HG03095 (cell line): ENCODE measurements around the gene PTER.

Experiments used
- ATAC-seq: cut with Tn5 transposase; IDR thresholded peaks from one replicate; pipeline ENCODE4 v1.9.1; 2021; ENCODE audit warnings: moderate library complexity; ENCODE audit not compliant: unreplicated experiment

The PTER gene

DNA sequence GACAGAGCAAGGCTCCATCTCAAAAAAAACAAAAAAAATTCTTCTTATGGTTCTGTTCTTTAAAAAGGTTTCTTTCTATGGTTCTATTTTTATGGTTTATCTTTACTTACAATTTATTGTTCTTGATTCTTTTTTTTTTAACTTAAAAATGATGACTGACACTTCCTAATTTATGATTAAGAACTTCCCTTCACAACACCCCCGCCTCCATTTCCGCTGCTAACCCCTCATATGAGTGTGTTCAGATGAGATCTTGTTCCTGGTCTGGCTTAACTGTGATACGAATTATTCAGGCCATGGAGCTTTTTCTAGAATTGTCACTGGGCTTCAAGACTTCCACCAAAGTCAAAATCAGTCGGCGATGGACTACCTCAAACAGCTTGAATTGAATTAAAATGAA lies 33.9 kb downstream of the PTER start:
- ATAC-seq = no peak

GRCh38 chr10:16472828-16473227 lies 36.0 kb downstream of the PTER start:
- ATAC-seq = no peak

- no peak for ATAC-seq
Observed at GRCh38 chr10:16477757-16478156, 40.9 kb downstream of the PTER start.

GRCh38 chr10:16478801-16479200 lies 42.0 kb downstream of the PTER start:
- no peak for ATAC-seq

DNA sequence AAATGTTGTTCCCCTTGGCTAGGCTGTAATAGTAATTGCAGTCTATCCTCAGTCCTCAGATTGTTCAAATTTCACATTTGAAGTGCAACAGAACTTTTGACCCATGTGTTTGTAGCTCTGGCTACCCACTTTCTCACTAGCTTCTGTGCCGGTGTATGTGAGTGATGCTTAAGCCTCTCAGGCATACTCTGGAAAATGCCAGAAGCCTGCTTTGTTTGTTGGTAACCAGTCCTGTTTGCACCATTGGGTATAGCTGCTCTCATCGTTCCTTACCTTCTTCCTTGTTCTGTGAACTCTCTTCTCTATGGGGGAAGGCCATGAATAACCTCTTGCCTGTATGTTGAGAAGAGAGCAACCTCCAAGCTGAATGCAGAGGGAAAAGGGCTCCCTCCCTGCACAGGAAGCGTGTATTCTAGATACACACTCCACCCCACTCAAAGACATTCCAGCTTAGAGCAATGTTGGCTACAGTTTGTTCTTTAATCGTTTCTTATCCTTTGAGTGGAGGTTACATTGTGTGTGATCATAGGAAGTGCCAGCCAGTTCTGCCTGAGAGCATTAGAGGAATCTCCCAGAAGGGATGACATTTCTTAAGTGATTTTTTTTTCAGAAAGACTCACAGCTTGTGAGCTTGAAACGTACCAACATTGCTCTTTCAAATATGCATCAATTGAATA lies 44.4 kb downstream of the PTER start:
- ATAC-seq = no peak

GRCh38 chr10:16483241-16483917 lies 46.6 kb downstream of the PTER start:
- no peak for ATAC-seq

DNA sequence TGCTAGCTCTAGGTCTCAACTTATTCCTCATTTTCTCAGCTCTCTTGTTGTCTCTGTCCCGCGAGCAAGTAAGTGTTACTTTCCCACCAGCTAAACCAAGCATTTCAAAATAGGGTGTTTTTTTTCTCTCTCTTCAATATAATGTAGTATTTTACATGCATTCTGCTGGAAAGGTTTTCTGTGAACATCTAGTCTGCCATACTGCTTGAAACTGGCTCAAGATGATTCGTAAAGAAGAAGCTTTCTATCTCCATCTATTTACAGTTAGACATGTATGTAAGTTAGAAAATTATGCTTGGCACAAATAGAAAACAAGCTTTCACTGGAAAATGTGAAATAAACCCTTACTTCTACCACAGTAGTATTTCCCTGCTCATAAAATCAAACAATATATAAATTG lies 53.7 kb downstream of the PTER start:
- ATAC-seq = no peak

DNA sequence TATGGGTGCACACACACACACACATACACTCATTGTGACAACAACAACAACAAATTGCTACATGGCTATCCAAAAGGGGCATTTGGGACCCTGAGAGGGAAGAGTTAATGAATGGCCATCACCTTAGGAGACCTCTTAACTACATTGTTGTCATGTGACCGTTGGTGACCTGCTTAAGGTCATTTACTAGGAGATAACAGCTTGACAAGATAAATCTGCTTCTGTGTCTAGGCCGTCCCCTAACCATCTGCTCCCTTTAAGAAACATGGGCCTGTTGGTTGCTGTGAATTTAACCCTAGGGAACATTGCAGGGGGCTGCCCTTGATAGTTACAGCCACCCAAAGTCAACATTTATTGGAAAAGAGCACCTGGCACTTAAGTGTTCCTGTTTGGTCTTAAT lies 55.1 kb downstream of the PTER start:
- ATAC-seq = no peak

- ATAC-seq = no peak
Observed at GRCh38 chr10:16493884-16494536, 57.2 kb downstream of the PTER start.

DNA sequence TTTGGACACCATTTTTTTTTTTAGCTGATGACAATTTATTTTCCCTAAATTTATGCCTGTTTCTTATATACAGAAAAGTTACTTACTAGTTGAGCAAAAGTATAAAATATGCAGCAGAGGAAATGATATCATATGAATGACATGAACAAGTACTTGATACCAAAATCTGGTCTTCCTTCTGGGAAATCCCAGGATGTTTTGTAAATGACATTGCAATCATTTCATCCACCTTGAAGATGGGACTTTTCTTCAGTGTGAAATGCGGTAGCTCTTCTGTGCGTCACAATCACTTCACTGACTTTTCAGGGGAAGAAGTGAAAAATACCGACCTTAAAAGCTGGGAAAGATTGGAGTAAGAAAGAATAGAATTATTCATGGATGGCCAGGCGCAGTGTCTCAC lies 61.1 kb downstream of the PTER start:
- ATAC-seq = no peak

GRCh38 chr10:16505161-16505560 lies 68.4 kb downstream of the PTER start:
- no peak for ATAC-seq

GRCh38 chr10:16509996-16510395 lies 73.2 kb downstream of the PTER start:
- ATAC-seq = no peak

- no peak for ATAC-seq
Observed at GRCh38 chr10:16510843-16511242, 74.0 kb downstream of the PTER start.

- ATAC-seq = no peak
Observed at GRCh38 chr10:16518822-16519221, 82.0 kb downstream of the PTER start.

GRCh38 chr10:16519250-16519907 lies 82.6 kb downstream of the PTER start:
- no peak for ATAC-seq

DNA sequence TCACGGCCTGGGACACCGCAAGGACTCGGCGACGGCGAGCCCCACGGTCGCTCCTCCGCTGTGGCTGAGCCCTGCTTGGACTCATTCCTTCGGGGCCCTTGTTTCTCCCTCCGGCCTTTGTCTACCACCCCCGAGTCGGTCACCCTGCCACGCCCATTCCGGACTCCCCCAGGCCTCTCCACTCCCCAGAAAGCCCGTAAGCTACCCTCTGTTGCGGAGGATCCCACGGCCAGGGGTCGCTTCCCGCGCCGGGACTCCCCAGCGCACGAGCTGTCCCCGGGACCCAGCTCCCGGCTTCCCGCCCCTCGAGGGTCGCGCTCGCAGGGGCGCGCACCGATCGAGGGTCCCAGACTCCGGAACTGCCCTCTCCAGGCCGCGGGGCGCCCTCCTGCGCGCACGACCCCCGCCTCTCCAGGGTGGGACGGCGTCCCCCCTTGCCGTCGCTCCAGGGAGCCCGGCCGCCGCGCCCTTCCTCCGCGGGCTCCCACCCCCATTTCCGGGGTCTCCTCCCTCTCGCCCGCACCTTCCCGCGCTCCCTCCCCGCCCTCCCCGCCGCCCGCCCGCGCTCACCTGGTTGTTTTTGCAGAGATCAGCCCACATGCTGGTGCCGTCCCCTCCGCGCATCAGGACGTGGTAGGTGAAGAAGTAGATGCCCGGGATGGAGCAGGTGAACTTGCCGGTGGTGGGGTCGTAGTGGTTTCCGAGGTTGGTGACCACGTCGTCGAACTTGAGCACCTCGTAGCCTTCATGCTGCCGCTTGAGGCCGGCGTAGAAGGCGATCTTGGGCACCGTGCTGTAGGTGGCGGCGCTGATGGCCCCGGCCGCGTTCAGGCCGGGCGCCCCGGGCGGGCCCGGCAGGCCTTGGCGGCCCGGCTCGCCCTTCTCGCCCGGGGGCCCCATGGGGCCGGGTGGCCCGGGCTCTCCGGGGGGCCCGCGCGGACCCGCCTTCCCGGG lies 83.4 kb downstream of the PTER start:
- peak; percentile 35 for ATAC-seq

DNA sequence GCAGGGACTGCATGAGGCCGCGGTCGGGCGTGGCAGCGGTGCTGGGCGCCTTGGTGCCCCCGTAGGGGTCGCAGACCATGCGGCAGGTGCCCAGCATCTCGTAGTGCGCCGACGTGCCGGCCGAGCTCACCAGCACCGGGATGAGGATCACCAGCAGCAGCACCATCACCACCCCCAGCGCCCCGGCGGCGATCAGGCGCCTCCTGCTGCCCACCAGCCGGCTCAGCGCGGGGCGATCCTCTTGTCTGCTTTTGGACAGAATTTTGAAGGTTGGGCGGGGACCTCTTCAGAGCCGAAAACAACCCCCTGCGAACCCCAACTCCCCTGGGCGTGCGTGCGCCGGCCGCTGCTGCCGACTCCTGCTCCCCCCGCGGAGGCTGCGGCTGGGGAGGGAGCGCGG lies 84.1 kb downstream of the PTER start:
- ATAC-seq = peak; percentile 65

DNA sequence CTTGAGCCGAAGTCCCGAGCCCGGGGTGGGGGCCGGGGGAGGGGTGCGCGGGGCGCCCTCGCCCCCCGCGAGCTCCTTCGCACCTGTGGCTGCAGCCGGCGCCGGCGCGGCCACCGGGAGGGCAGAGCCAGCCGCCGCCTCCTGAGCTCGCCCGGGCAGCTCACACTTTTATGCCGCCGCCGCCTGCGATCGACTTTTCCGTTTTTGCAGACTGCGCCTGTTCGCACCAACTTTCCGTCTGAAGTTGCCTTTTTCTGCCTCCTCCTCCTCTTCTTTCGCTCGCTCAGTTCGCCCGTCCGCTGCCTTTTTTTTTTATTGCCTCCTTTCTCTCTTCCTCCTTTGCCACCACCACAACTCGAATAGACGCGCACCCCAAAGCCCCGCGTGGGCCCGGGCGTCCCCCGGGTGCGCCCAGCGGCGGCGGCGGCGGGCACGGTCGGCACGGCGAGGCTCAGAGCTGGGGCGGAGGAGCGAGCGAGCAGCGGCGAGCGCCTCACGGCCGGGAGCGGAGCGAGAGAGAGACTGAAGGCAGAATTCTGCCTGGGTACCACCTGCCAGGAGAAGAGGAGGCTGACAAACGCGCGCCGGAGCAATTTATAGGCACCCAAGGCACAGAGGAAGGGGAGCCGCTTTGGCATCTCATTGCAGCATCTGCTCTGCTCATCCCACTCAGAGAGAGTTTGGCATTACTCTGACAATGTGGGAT lies 84.7 kb downstream of the PTER start, which contains the start of gene C1QL3:
Gene C1QL3 (minus strand): TSS at position 569 of the 706 bp plus-strand sequence. CDS start 814 bp downstream, outside the sequence.
- peak; percentile 26 for ATAC-seq

- ATAC-seq = no peak
Observed at GRCh38 chr10:16527452-16527851, 90.6 kb downstream of the PTER start.

GRCh38 chr10:16529853-16530252 lies 93.0 kb downstream of the PTER start:
- ATAC-seq = no peak
